HG03196 (cell line): Measurements from ENCODE around the gene HERC6.
"Not testable (repeated sequence)": the region's sequence is repeated elsewhere in the genome, so short reads cannot be mapped to it uniquely, and the experiment has no call there.

ENCODE experiments used
- ATAC-seq: cut with Tn5 transposase; IDR thresholded peaks from one replicate; pipeline ENCODE4 v1.9.1; 2021; ENCODE audit not compliant: unreplicated experiment

Gene HERC6

GRCh38 chr4:88390128-88390527, 11.5 kb downstream of the HERC6 start:
- no peak for ATAC-seq

GRCh38 chr4:88391703-88392102, 13.1 kb downstream of the HERC6 start:
- no peak for ATAC-seq

GRCh38 chr4:88396681-88397080, 18.0 kb downstream of the HERC6 start:
- ATAC-seq, result no peak

- no peak for ATAC-seq
Measured at GRCh38 chr4:88398381-88398780, 19.7 kb downstream of the HERC6 start.

GRCh38 chr4:88409206-88409605, 30.6 kb downstream of the HERC6 start:
- no peak for ATAC-seq

- ATAC-seq, result no peak
Measured at GRCh38 chr4:88409789-88410188, 31.1 kb downstream of the HERC6 start.

GRCh38 chr4:88411491-88412096, 32.9 kb downstream of the HERC6 start:
- ATAC-seq, result no peak

GRCh38 chr4:88413801-88414200, 35.1 kb downstream of the HERC6 start:
- ATAC-seq, result no peak

GRCh38 chr4:88414755-88415154, 36.1 kb downstream of the HERC6 start:
- no peak for ATAC-seq

GRCh38 chr4:88415982-88416381, 37.3 kb downstream of the HERC6 start:
- no peak for ATAC-seq

- no peak for ATAC-seq
Measured at GRCh38 chr4:88418411-88418810, 39.8 kb downstream of the HERC6 start.

- peak; percentile 75 for ATAC-seq
Measured at GRCh38 chr4:88419874-88420273, 41.2 kb downstream of the HERC6 start.

GRCh38 chr4:88420844-88421243, 42.2 kb downstream of the HERC6 start:
- ATAC-seq, result no peak

- no peak for ATAC-seq
Measured at GRCh38 chr4:88422403-88422802, 43.8 kb downstream of the HERC6 start.

- ATAC-seq, result no peak
Measured at GRCh38 chr4:88429401-88429800, 50.7 kb downstream of the HERC6 start.

- no peak for ATAC-seq
Measured at GRCh38 chr4:88435987-88436693, 57.5 kb downstream of the HERC6 start.

GRCh38 chr4:88437873-88438272, 59.2 kb downstream of the HERC6 start:
- ATAC-seq, result not testable (repeated sequence)

GRCh38 chr4:88439161-88439760, 60.6 kb downstream of the HERC6 start:
- no peak for ATAC-seq

- no peak for ATAC-seq
Measured at GRCh38 chr4:88440146-88440545, 61.5 kb downstream of the HERC6 start.

- no peak for ATAC-seq
Measured at GRCh38 chr4:88441696-88442095, 63.0 kb downstream of the HERC6 start.

GRCh38 chr4:88442689-88443191, 64.1 kb downstream of the HERC6 start:
- ATAC-seq, result no peak

GRCh38 chr4:88443486-88443885, 64.8 kb downstream of the HERC6 start:
- no peak for ATAC-seq
